ENCODE results near the gene AP1G2. TPM values are rescaled to one million over a fixed set of nuclear protein-coding genes. Genes with fewer than 3 reads are reported as not detected.
A peak's percentile ranks its signal among the peaks of the same experiment; 100 is the strongest.
"Not testable (repeated sequence)": the region's sequence is repeated elsewhere in the genome, so short reads cannot be mapped to it uniquely, and the experiment has no call there.

AP1G2 gene
- total RNA-seq, 2 donors from 2014 or later, result 36.4 to 61.7 TPM

- DNase-seq (ENCODE audit: low spot score), result no peak
- Histone ChIP-seq H3K36me3 (no peaks in the 10 kb centered on the region), H3K9me3 (no peaks in the 10 kb centered on the region), H3K27ac (no peak overlapping the region), H3K4me3 (no peak overlapping the region), H3K4me1 (ENCODE audit: control insufficient read depth in 1 of 2, low read depth in 2 of 2) (no peaks in the 10 kb centered on the region), H3K27me3 (replicated peaks; ENCODE audit: insufficient read depth) (no peaks in the 10 kb centered on the region)
- ATAC-seq (ENCODE audit: insufficient number of reproducible peaks, low FRiP score, low read depth), result no peak
- no peak for TF ChIP-seq CTCF (IDR thresholded peaks at IDR 0.05)
Measured at GRCh38 chr14:23600322-23600707, 32.7 kb upstream of the AP1G2 start.

- not testable (repeated sequence) for H3K27me3 ChIP-seq (replicated peaks; ENCODE audit: insufficient read depth); H3K36me3 ChIP-seq; H3K4me1 ChIP-seq (ENCODE audit: control insufficient read depth in 1 of 2, low read depth in 2 of 2); ATAC-seq (ENCODE audit: insufficient number of reproducible peaks, low FRiP score, low read depth); DNase-seq (ENCODE audit: low spot score); H3K4me3 ChIP-seq; H3K9me3 ChIP-seq; H3K27ac ChIP-seq
Measured at GRCh38 chr14:23594191-23594590, 26.6 kb upstream of the AP1G2 start.

GRCh38 chr14:23590198-23590597, 22.6 kb upstream of the AP1G2 start:
- Histone ChIP-seq H3K4me3 (no peak overlapping the region), H3K27ac (no peak overlapping the region), H3K27me3 (replicated peaks; ENCODE audit: insufficient read depth) (no peaks in the 10 kb centered on the region), H3K9me3 (no peaks in the 10 kb centered on the region), H3K36me3 (no peaks in the 10 kb centered on the region), H3K4me1 (ENCODE audit: control insufficient read depth in 1 of 2, low read depth in 2 of 2) (no peaks in the 10 kb centered on the region)
- DNase-seq (ENCODE audit: low spot score) (no peak), ATAC-seq (ENCODE audit: insufficient number of reproducible peaks, low FRiP score, low read depth) (no peak)
- no peak for TF ChIP-seq CTCF (IDR thresholded peaks at IDR 0.05)

- no peaks in the 10 kb centered on the region for H3K4me1 ChIP-seq (ENCODE audit: control insufficient read depth in 1 of 2, low read depth in 2 of 2)
- no peaks in the 10 kb centered on the region for H3K9me3 ChIP-seq
- H3K27ac ChIP-seq, result no peak overlapping the region
- TF ChIP-seq CTCF (IDR thresholded peaks at IDR 0.05), result no peak
- H3K4me3 ChIP-seq, result no peak overlapping the region
- ATAC-seq (ENCODE audit: insufficient number of reproducible peaks, low FRiP score, low read depth) (no peak), DNase-seq (ENCODE audit: low spot score) (no peak)
- H3K27me3 ChIP-seq (replicated peaks; ENCODE audit: insufficient read depth), result no peaks in the 10 kb centered on the region
- no peaks in the 10 kb centered on the region for H3K36me3 ChIP-seq
Measured at GRCh38 chr14:23589606-23590005, 22.0 kb upstream of the AP1G2 start.

DNA sequence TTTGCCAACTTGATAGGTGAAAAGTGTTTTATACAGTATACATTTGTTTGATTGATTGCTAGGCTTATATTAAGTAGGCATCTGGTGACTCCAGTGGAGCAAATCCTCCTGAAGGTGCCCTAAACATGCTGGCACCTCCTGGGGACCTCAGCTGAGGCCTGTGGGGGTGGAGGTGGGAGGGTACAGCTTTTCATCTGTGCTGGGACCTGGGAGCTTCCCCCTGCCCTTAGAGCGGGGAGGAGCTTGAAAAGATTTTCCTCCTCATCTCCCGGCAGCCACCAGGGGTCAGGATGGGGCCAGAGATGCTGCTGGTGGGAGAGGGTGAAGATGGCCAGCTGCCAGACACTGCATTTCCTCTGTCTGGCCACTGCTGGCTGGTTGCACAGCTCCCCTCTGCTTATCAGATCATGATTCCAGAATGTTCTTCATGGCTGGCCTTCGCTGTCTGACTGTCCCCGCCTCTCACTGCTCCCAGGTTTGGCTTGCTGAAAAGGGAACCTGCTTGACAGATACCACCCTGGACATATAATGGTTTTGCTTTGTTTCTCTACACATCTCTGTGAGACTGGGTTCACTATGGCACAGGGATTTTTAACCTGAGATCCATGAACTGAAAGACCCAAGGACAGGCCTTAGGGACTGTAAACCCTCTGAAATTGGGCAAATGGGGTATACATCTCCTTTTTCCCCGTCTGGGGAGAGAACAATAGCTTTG, 21.4 kb upstream of the AP1G2 start:
- no peaks in the 10 kb centered on the region for H3K36me3 ChIP-seq
- TF ChIP-seq CTCF (IDR thresholded peaks at IDR 0.05), result peak; percentile 32
- H3K27me3 ChIP-seq (replicated peaks; ENCODE audit: insufficient read depth), result no peaks in the 10 kb centered on the region
- no peak overlapping the region for H3K27ac ChIP-seq
- H3K9me3 ChIP-seq, result no peaks in the 10 kb centered on the region
- no peak overlapping the region for H3K4me3 ChIP-seq
- ATAC-seq (ENCODE audit: insufficient number of reproducible peaks, low FRiP score, low read depth) (no peak), DNase-seq (ENCODE audit: low spot score) (peak; percentile 34)
- no peaks in the 10 kb centered on the region for H3K4me1 ChIP-seq (ENCODE audit: control insufficient read depth in 1 of 2, low read depth in 2 of 2)

GRCh38 chr14:23584527-23585203, 17.1 kb upstream of the AP1G2 start:
- H3K4me1 ChIP-seq (ENCODE audit: control insufficient read depth in 1 of 2, low read depth in 2 of 2); DNase-seq (ENCODE audit: low spot score); H3K27me3 ChIP-seq (replicated peaks; ENCODE audit: insufficient read depth); H3K9me3 ChIP-seq; H3K4me3 ChIP-seq; H3K27ac ChIP-seq; ATAC-seq (ENCODE audit: insufficient number of reproducible peaks, low FRiP score, low read depth); H3K36me3 ChIP-seq: not testable (repeated sequence)

DNA sequence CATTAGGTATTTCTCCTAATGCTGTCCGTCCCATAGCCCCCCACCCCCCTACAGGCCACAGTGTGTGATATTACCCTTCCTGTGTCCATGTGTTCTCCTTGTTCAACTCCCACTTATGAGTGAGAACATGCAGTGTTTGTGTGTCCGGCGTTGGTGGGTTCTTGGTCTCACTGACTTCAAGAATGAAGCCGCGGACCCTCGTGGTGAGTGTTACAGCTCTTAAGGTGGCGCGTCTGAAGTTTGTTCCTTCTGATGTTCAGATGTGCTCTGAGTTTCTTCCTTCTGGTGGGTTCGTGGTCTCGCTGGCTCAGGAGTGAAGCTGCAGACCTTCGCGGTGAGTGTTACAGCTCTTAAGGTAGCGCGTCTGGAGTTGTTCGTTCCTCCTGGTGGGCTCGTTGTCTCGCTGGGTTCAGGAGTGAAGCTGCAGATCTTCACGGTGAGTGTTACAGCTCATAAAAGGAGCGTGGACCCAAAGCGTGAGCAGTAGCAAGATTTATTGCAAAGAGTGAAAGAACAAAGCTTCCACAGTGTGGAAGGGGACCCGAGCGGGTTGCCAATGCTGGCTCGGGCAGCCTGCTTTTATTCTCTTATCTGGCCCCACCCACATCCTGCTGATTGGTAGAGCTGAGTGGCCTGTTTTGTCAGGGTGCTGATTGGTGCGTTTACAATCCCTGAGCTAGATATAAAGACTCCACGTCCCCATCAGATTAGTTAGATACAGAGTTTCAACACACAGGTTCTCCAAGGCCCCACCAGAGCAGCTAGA, 16.4 kb upstream of the AP1G2 start:
- not testable (repeated sequence) for H3K36me3 ChIP-seq; H3K27ac ChIP-seq; DNase-seq (ENCODE audit: low spot score); H3K4me3 ChIP-seq; H3K4me1 ChIP-seq (ENCODE audit: control insufficient read depth in 1 of 2, low read depth in 2 of 2); ATAC-seq (ENCODE audit: insufficient number of reproducible peaks, low FRiP score, low read depth); H3K27me3 ChIP-seq (replicated peaks; ENCODE audit: insufficient read depth); H3K9me3 ChIP-seq

Data from thoracic aorta (tissue), 2 donors.